Measurements from ENCODE around the gene SCD.

DNA sequence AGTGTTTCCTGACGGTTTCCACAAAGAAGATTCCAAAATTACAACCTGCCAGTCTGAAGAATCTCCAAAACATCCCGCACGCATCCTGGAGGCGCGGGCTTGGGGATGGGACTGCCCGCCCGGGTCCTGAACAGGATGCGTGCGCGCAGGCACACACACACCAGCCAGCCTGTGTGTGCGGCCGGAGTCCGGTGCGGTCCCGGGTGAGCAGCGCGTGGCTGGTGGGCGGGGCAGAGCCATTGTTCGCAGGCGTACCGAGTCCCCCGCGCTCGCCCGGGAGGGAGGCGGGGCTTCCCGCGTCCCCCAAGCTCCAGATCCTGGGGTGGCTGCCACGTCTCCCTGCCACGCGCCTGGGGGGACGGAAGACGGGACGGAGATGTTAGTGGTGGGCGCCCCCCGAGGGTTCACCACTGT, 675 bp upstream of the SCD start:
- TF ChIP-seq EZH2 (IDR thresholded peaks at IDR 0.05; ENCODE audit: low read depth, unreplicated experiment) (no peak), EZH2phosphoT487 (IDR thresholded peaks at IDR 0.05; ENCODE audit: unreplicated experiment) (no peak), CREB1 (CRISPR knock-in tag; IDR thresholded peaks at IDR 0.05; ENCODE audit: low read depth) (no peak), POLR2AphosphoS5 (IDR thresholded peaks at IDR 0.05; ENCODE audit: low read depth) (peak; percentile 79), JUNB (IDR thresholded peaks at IDR 0.05; ENCODE audit: unreplicated experiment) (no peak), NANOG (IDR thresholded peaks at IDR 0.05; ENCODE audit: borderline replicate concordance) (no peak), ZNF114 (CRISPR knock-in tag; IDR thresholded peaks at IDR 0.05) (no peak)
- TF ChIP-seq, protein P1, sequence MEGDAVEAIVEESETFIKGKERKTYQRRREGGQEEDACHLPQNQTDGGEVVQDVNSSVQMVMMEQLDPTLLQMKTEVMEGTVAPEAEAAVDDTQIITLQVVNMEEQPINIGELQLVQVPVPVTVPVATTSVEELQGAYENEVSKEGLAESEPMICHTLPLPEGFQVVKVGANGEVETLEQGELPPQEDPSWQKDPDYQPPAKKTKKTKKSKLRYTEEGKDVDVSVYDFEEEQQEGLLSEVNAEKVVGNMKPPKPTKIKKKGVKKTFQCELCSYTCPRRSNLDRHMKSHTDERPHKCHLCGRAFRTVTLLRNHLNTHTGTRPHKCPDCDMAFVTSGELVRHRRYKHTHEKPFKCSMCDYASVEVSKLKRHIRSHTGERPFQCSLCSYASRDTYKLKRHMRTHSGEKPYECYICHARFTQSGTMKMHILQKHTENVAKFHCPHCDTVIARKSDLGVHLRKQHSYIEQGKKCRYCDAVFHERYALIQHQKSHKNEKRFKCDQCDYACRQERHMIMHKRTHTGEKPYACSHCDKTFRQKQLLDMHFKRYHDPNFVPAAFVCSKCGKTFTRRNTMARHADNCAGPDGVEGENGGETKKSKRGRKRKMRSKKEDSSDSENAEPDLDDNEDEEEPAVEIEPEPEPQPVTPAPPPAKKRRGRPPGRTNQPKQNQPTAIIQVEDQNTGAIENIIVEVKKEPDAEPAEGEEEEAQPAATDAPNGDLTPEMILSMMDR (conservative IDR thresholded peaks at IDR 0.05; ENCODE audit: low read depth in 2 of 2), result no peak
- TF ChIP-seq, protein P2, sequence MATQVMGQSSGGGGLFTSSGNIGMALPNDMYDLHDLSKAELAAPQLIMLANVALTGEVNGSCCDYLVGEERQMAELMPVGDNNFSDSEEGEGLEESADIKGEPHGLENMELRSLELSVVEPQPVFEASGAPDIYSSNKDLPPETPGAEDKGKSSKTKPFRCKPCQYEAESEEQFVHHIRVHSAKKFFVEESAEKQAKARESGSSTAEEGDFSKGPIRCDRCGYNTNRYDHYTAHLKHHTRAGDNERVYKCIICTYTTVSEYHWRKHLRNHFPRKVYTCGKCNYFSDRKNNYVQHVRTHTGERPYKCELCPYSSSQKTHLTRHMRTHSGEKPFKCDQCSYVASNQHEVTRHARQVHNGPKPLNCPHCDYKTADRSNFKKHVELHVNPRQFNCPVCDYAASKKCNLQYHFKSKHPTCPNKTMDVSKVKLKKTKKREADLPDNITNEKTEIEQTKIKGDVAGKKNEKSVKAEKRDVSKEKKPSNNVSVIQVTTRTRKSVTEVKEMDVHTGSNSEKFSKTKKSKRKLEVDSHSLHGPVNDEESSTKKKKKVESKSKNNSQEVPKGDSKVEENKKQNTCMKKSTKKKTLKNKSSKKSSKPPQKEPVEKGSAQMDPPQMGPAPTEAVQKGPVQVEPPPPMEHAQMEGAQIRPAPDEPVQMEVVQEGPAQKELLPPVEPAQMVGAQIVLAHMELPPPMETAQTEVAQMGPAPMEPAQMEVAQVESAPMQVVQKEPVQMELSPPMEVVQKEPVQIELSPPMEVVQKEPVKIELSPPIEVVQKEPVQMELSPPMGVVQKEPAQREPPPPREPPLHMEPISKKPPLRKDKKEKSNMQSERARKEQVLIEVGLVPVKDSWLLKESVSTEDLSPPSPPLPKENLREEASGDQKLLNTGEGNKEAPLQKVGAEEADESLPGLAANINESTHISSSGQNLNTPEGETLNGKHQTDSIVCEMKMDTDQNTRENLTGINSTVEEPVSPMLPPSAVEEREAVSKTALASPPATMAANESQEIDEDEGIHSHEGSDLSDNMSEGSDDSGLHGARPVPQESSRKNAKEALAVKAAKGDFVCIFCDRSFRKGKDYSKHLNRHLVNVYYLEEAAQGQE (IDR thresholded peaks at IDR 0.05; ENCODE audit: unreplicated experiment), result no peak
- TF ChIP-seq, protein P3, sequence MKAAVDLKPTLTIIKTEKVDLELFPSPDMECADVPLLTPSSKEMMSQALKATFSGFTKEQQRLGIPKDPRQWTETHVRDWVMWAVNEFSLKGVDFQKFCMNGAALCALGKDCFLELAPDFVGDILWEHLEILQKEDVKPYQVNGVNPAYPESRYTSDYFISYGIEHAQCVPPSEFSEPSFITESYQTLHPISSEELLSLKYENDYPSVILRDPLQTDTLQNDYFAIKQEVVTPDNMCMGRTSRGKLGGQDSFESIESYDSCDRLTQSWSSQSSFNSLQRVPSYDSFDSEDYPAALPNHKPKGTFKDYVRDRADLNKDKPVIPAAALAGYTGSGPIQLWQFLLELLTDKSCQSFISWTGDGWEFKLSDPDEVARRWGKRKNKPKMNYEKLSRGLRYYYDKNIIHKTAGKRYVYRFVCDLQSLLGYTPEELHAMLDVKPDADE (IDR thresholded peaks at IDR 0.05), result 0 out of 2 replicates have a peak, but pooled peaks have one; percentile 15

Measured in GM23338 (cell line).